Measurements from ENCODE around the gene CDX2. TPM values are rescaled to one million over a fixed set of nuclear protein-coding genes. Genes with fewer than 3 reads are reported as not detected.

CDX2 gene
- total and polyA plus RNA-seq, 9 donors = 0.02 to 0.26 (median 0.12) TPM; not detected in 6

- intact Hi-C loops (cut with DNase I) = no loop called here
- peaks cover 1% of the 10 kb centered on the region for H3K4me1 ChIP-seq (ENCODE audit: insufficient read depth)
- no peak for DNase-seq
- no peaks in the 10 kb centered on the region for H3K9me3 ChIP-seq
- no peak overlapping the region for H3K27ac ChIP-seq
- H3K27me3 ChIP-seq = peaks cover 4% of the 10 kb centered on the region
- TF ChIP-seq CTCF (IDR thresholded peaks at IDR 0.05) (no peak), EP300 (IDR thresholded peaks at IDR 0.05) (no peak), POLR2A (IDR thresholded peaks at IDR 0.05) (no peak)
- H3K4me3 ChIP-seq = no peak overlapping the region
- 3 to 6% (median 5%) methylated on average over 24 of the region's 24 CpGs for WGBS, 3 donors
- H3K36me3 ChIP-seq = no peaks in the 10 kb centered on the region
Measured at GRCh38 chr13:27922883-27923612, 46.1 kb downstream of the CDX2 start.

GRCh38 chr13:27921961-27922882 lies 46.9 kb downstream of the CDX2 start:
- no peak for DNase-seq
- H3K9me3 ChIP-seq = no peaks in the 10 kb centered on the region
- 5 to 8% (median 6%) methylated on average over 38 to 39 of the region's 39 CpGs for WGBS, 3 donors
- peaks cover 1% of the 10 kb centered on the region for H3K4me1 ChIP-seq (ENCODE audit: insufficient read depth)
- TF ChIP-seq POLR2A (IDR thresholded peaks at IDR 0.05) (no peak), CTCF (IDR thresholded peaks at IDR 0.05) (no peak), EP300 (IDR thresholded peaks at IDR 0.05) (no peak)
- no peak overlapping the region for H3K4me3 ChIP-seq
- intact Hi-C loops (cut with DNase I) = no loop called here
- H3K27me3 ChIP-seq = peaks cover 4% of the 10 kb centered on the region
- H3K36me3 ChIP-seq = no peaks in the 10 kb centered on the region
- H3K27ac ChIP-seq = no peak overlapping the region

GRCh38 chr13:27921421-27921960 lies 47.6 kb downstream of the CDX2 start:
- 2 to 5% (median 4%) methylated on average over 4 to 41 of the region's 41 CpGs for WGBS, 3 donors
- Histone ChIP-seq H3K27me3 (peaks cover 4% of the 10 kb centered on the region), H3K27ac (no peak overlapping the region), H3K36me3 (no peaks in the 10 kb centered on the region), H3K4me1 (ENCODE audit: insufficient read depth) (peaks cover 1% of the 10 kb centered on the region), H3K9me3 (no peaks in the 10 kb centered on the region), H3K4me3 (no peak overlapping the region)
- DNase-seq = no peak
- TF ChIP-seq POLR2A (IDR thresholded peaks at IDR 0.05) = no peak
- no peak for TF ChIP-seq CTCF (IDR thresholded peaks at IDR 0.05)
- no peak for TF ChIP-seq EP300 (IDR thresholded peaks at IDR 0.05)
- intact Hi-C loops (cut with DNase I) = no loop called here

GRCh38 chr13:27920677-27921420 lies 48.3 kb downstream of the CDX2 start:
- H3K9me3 ChIP-seq = no peaks in the 10 kb centered on the region
- no peak for DNase-seq
- H3K4me3 ChIP-seq = no peak overlapping the region
- no peak overlapping the region for H3K27ac ChIP-seq
- peaks cover 4% of the 10 kb centered on the region for H3K27me3 ChIP-seq
- H3K36me3 ChIP-seq = no peaks in the 10 kb centered on the region
- TF ChIP-seq EP300 (IDR thresholded peaks at IDR 0.05) (no peak), POLR2A (IDR thresholded peaks at IDR 0.05) (no peak), CTCF (IDR thresholded peaks at IDR 0.05) (no peak)
- 0 to 1% (median 1%) methylated on average over 31 to 40 of the region's 40 CpGs for WGBS, 3 donors
- H3K4me1 ChIP-seq (ENCODE audit: insufficient read depth) = peaks cover 1% of the 10 kb centered on the region
- intact Hi-C loops (cut with DNase I) = no loop called here

Measured in ovary (tissue), 9 donors.